PFSK-1 (cell line): ENCODE measurements around the gene ZNF343.

ENCODE experiments used
- POLR2AphosphoS5 ChIP-seq: IDR thresholded peaks from 2 replicates; pipeline ENCODE4 v1.6.1; 2012; ENCODE audit warnings: low read depth, mild to moderate bottlenecking, control low read depth, low read length, moderate library complexity
- REST ChIP-seq, 2 experiments: IDR thresholded peaks; 2 replicates each; pipeline versions ENCODE4 v1.6.1 to v1.8.0; 2011 to 2012; ENCODE audit warnings: low read depth in 2 of 2, low read length in 2 of 2, control low read depth in 1 of 2, inconsistent platforms in 1 of 2, mild to moderate bottlenecking in 1 of 2, moderate library complexity in 1 of 2; ENCODE audit not compliant: insufficient read depth in 1 of 2
- SIN3A ChIP-seq: IDR thresholded peaks from 2 replicates; pipeline ENCODE4 v1.6.1; 2012; ENCODE audit warnings: mild to moderate bottlenecking, low read length, moderate library complexity, borderline replicate concordance; ENCODE audit not compliant: insufficient read depth
- TAF1 ChIP-seq: IDR thresholded peaks from 2 replicates; pipeline ENCODE4 v1.6.1; 2012; ENCODE audit warnings: low read length, control low read depth, borderline replicate concordance; ENCODE audit not compliant: insufficient read depth

GRCh38 chr20:2544211-2544610 is 35.5 kb upstream of the ZNF343 start:
- TF ChIP-seq SIN3A (no peak), REST (IDR thresholded peaks at IDR 0.05; ENCODE audit: insufficient read depth in 1 of 2, low read depth in 2 of 2, low read length in 2 of 2) (no peak), POLR2AphosphoS5 (no peak), TAF1 (no peak)
